Gastroesophageal sphincter (tissue), 4 donors: ENCODE measurements around the gene GDAP2. TPM values are rescaled to one million over a fixed set of nuclear protein-coding genes. Genes with fewer than 3 reads are reported as not detected.
A peak's percentile ranks its signal among the peaks of the same experiment; 100 is the strongest.

Experiments used
- ATAC-seq: fragments of 150-250 bp; one replicate; pipeline ENCODE4 v1.9.1; 2016; ENCODE audit warnings: mild to moderate bottlenecking, moderate library complexity
- H3K27ac ChIP-seq, 4 donors: fragments of 200-600 bp; sonication (generic) in 3 of 4; 1 replicate in 3 of 4; 2 replicates in 1 of 4; pipeline ENCODE4 v1.5.1; 2016 to 2019
- H3K27me3 ChIP-seq: fragments of 200-600 bp; sonication (generic); one replicate; pipeline ENCODE4 v1.5.1; 2019
- H3K36me3 ChIP-seq, 2 donors: fragments of 200-600 bp; sonication (generic); one replicate each; pipeline ENCODE4 v1.5.1; 2019; ENCODE audit warnings: control low read depth in 1 of 2
- H3K4me1 ChIP-seq, 3 donors: fragments of 200-600 bp; sonication (generic); 1 replicate in 2 of 3; 2 replicates in 1 of 3; pipeline ENCODE4 v1.5.1; 2016 to 2019; ENCODE audit warnings: control low read depth in 2 of 3
- H3K4me3 ChIP-seq, 2 donors: fragments of 200-600 bp; sonication (generic); one replicate each; pipeline ENCODE4 v1.5.1; 2019; ENCODE audit warnings: mild to moderate bottlenecking in 1 of 2, moderate library complexity in 1 of 2
- H3K9me3 ChIP-seq, 3 donors: fragments of 200-600 bp; sonication (generic); one replicate each; pipeline ENCODE4 v1.5.1; 2017 to 2019; ENCODE audit warnings: control low read depth in 2 of 3
- EP300 ChIP-seq: sonication (generic); formaldehyde crosslinking; IDR thresholded peaks from one replicate; pipeline ENCODE4 v1.6.1; 2017; ENCODE audit warnings: antibody characterized with exemption, mild to moderate bottlenecking
- POLR2A ChIP-seq, 2 donors: fragments of 450-650 bp; IDR thresholded peaks; one replicate each; pipeline ENCODE4 v1.6.1; 2017; ENCODE audit warnings: antibody characterized with exemption in 2 of 2, mild to moderate bottlenecking in 2 of 2, moderate library complexity in 1 of 2
- POLR2AphosphoS5 ChIP-seq: sonication (generic); formaldehyde crosslinking; IDR thresholded peaks from one replicate; pipeline ENCODE4 v1.6.1; 2017; ENCODE audit warnings: antibody characterized with exemption
- WGBS, 2 donors: methylation state at CpG; one replicate each; pipeline ENCODE4 v1.1.5; 2018; ENCODE audit warnings: low coverage in 1 of 2; 5-methylcytosine and 5-hydroxymethylcytosine counted together
- total RNA-seq, 4 donors: library from RNA; depleted of rRNA; stranded (reverse); fragments of >200 nt; gene quantifications; one replicate each; pipeline ENCODE4 v1.1.0, GENCODE V29; 2016
- TF ChIP-seq, protein P1 (sequence below), 4 experiments: fragments of 200-600 bp in 2 of 4; fragments of 450-650 bp in 2 of 4; sonication (generic) in 1 of 4; IDR thresholded peaks; one replicate each; pipeline ENCODE4 v1.5.1; 2017 to 2019; ENCODE audit warnings: antibody characterized with exemption in 4 of 4, mild to moderate bottlenecking in 2 of 4, moderate library complexity in 2 of 4

The GDAP2 gene
- total RNA-seq, 4 donors from 2014 or later, result 23.6 to 37.4 (median 31.2) TPM

DNA sequence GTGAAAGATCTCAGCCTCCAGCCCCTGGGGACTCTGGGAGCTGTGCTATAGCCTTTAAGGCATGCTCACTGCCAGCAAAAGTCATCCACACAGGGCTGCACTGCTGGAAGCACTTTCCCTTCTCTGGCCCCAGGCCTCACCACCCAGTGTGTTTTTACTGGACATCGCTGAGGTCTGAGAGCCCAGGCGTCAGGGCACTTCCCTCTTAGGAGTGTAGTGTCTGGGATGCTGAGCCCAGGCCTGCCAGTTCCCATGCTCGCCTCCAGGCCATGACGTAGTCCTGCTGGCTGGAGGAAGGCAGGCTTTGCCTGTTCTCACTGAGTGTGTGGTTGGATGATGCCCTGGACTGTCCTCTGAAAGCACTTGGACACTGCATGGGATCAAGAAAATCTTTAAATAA lies 101.2 kb downstream of the GDAP2 start:
- peak overlapping the region in 3 of 4 donors; percentile 36 to 73 (median 72) for H3K27ac ChIP-seq
- no CpG with 5 or more reads among the region's 4 CpGs for WGBS, 2 donors
- peaks cover 13 to 53% (median 32%) of the 10 kb centered on the region in 3 donors for H3K4me1 ChIP-seq
- H3K27me3 ChIP-seq, result no peaks in the 10 kb centered on the region
- no peak overlapping the region for H3K4me3 ChIP-seq
- TF ChIP-seq, protein P1, sequence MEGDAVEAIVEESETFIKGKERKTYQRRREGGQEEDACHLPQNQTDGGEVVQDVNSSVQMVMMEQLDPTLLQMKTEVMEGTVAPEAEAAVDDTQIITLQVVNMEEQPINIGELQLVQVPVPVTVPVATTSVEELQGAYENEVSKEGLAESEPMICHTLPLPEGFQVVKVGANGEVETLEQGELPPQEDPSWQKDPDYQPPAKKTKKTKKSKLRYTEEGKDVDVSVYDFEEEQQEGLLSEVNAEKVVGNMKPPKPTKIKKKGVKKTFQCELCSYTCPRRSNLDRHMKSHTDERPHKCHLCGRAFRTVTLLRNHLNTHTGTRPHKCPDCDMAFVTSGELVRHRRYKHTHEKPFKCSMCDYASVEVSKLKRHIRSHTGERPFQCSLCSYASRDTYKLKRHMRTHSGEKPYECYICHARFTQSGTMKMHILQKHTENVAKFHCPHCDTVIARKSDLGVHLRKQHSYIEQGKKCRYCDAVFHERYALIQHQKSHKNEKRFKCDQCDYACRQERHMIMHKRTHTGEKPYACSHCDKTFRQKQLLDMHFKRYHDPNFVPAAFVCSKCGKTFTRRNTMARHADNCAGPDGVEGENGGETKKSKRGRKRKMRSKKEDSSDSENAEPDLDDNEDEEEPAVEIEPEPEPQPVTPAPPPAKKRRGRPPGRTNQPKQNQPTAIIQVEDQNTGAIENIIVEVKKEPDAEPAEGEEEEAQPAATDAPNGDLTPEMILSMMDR (IDR thresholded peaks at IDR 0.05), result peak in 1 of 4 experiments; percentile 18
- no peak for TF ChIP-seq POLR2A (IDR thresholded peaks at IDR 0.05)
- TF ChIP-seq EP300, result no peak
- H3K9me3 ChIP-seq, result no peaks in the 10 kb centered on the region
- H3K36me3 ChIP-seq, result no peaks in the 10 kb centered on the region
- ATAC-seq, result peak; percentile 70

DNA sequence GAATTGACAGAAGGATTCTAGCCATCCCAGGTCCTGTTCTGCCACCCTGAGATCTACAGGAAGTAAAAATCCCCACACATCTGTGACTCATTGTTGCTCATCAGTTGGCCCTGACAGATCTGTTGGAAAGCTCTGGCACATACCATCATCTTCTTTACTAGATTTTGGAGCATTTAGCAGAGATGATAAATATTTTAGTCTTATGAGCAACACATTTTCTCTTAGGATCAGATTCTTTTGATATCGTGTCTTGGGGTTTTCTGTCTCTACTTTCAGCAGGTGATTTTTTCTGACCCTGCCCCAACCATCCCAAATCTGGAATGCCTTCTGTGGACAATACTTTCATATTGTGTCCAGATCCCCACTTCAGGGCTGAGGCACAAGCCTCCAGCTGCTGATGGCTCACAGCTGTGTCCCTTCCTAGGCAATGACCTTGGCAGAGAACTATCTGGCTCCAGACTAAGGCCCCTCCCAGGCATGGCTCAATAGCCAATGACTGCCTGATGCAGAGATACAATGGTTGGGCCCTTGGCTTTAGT lies 102.8 kb downstream of the GDAP2 start:
- Histone ChIP-seq H3K4me3 (no peak overlapping the region), H3K9me3 (no peaks in the 10 kb centered on the region), H3K27ac (peak overlapping the region in 3 of 4 donors; percentile 61 to 72 (median 64)), H3K4me1 (peaks cover 17 to 69% (median 34%) of the 10 kb centered on the region in 3 donors), H3K36me3 (no peaks in the 10 kb centered on the region), H3K27me3 (no peaks in the 10 kb centered on the region)
- WGBS, 2 donors, result 28 to 50% methylated on average over 1 of the region's 1 CpG
- TF ChIP-seq EP300 (no peak), POLR2A (IDR thresholded peaks at IDR 0.05) (no peak), POLR2AphosphoS5 (no peak)
- TF ChIP-seq, protein P1 (IDR thresholded peaks at IDR 0.05), result no peak
- ATAC-seq, result peak; percentile 61

DNA sequence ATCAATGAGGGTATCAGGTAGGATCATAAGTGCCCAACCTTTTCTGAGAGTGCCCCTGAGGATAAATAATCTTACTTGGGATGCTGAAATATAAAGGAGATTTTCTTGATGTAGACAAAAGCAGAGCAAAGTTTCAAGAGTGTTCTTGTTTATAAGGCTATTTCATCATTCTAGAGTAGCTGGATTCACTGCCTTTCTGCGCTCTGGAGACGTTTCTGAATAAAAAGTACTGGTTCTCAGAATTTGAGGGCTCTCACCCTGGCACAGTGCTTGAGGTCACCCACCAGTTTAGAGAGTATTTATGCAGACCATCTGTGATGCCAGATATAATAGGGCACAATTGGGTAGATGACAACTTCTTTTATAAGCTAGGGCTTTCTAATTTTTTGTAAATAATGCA lies 103.3 kb downstream of the GDAP2 start:
- Histone ChIP-seq H3K4me1 (peaks cover 17 to 74% (median 39%) of the 10 kb centered on the region in 3 donors), H3K9me3 (no peaks in the 10 kb centered on the region), H3K36me3 (no peaks in the 10 kb centered on the region), H3K4me3 (no peak overlapping the region), H3K27me3 (no peaks in the 10 kb centered on the region), H3K27ac (peak overlapping the region; percentile 8 to 72 (median 62))
- WGBS, 2 donors, result 24 to 33% methylated on average over 1 to 2 of the region's 2 CpGs
- no peak for ATAC-seq
- no peak for TF ChIP-seq POLR2A (IDR thresholded peaks at IDR 0.05)

DNA sequence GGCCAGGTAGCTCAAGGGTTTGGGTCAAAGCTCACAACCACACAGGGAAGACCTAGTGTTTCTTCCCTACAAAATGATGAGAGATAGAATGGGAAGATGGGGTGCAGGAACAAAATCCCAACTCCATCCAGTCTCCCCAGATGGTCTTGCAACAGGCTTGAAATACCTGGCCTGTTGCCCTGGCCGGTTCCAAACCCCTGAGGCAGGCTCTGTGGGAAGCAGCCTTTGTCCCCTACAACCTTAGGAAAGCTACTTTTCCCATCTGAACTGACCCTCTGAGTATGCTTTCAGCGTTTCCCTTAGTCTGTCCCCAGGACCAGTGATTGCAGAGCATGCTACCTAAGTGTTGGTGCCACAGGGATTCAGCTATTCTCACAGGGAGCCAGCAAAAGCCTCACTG lies 104.0 kb downstream of the GDAP2 start:
- TF ChIP-seq, protein P1 (IDR thresholded peaks at IDR 0.05), result no peak
- no peak for TF ChIP-seq EP300
- no peak for TF ChIP-seq POLR2AphosphoS5
- no peak for TF ChIP-seq POLR2A (IDR thresholded peaks at IDR 0.05)

DNA sequence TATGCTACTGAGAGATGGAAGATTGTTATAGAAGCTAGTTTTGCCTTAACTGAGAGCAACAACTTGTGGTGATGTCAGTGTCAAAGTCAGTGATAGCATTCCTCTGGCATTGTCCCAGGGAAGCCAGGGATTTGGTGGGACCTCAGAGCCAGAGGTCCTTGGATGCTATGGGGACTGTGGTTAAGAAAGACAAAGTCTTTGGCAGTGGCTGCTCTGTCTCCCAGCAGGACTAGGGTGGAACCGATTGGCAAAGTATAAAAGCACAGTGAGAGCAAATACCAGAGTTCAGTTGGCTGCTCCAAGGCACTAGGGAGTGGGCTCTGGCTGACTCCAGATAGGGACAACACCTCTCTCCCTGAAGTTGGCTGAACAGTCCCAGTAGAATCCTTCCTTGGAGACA lies 104.8 kb downstream of the GDAP2 start:
- ATAC-seq, result peak; percentile 52
- no peak overlapping the region for H3K4me3 ChIP-seq
- no peak for TF ChIP-seq POLR2A (IDR thresholded peaks at IDR 0.05)
- no peaks in the 10 kb centered on the region for H3K9me3 ChIP-seq
- no peaks in the 10 kb centered on the region for H3K27me3 ChIP-seq
- peak overlapping the region in 3 of 4 donors; percentile 61 to 72 (median 64) for H3K27ac ChIP-seq
- H3K4me1 ChIP-seq, result peaks cover 17 to 86% (median 44%) of the 10 kb centered on the region in 3 donors
- WGBS, 2 donors, result 60% methylated on average over 1 of the region's 1 CpG; no CpG with 5 or more reads in 1 of the 2 donors
- no peaks in the 10 kb centered on the region for H3K36me3 ChIP-seq

More for the DNA sequence above, 104.0 kb downstream of the GDAP2 start:
- Histone ChIP-seq H3K27me3 (no peaks in the 10 kb centered on the region), H3K36me3 (no peaks in the 10 kb centered on the region), H3K27ac (peak overlapping the region in 3 of 4 donors; percentile 61 to 72 (median 64)), H3K9me3 (no peaks in the 10 kb centered on the region), H3K4me3 (no peak overlapping the region), H3K4me1 (peaks cover 17 to 81% (median 44%) of the 10 kb centered on the region in 3 donors)
- no peak for ATAC-seq
- WGBS, 2 donors, result 80 to 83% methylated on average over 1 of the region's 2 CpGs

DNA sequence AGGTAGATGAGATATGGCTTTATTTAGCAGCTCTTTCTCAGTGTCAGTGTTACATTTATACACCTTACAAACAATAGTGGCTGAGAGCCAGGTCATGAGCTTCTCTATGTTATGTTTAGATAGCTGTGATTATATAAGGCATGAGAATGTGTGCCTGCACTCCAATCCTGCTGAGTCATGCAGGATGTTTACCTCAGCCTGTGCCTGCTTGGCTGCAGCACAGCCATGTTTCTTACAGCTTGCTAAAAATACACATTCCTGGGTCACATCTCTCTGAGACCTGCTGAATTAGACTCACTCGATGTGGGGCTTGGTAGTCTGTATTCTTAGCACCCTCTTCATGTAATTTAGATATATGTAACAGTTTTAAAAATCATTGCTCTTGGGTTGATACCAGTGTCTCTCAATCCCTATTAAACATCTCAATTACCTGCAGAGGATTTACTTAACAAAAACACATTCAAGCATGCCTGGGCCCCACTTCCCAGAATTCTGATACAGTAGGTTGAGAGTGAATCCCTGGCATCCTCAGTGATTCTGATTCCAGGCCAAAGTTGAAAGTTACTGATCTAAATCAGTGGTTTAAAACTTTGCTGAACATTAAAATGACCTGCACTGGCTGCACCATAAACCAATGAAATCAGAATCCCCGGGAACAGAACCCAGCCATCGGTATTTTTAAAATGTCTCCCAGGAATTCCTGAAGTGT lies 107.5 kb downstream of the GDAP2 start:
- TF ChIP-seq, protein P1 (IDR thresholded peaks at IDR 0.05), result no peak
- TF ChIP-seq POLR2AphosphoS5, result peak; percentile 85
- no peak for TF ChIP-seq POLR2A (IDR thresholded peaks at IDR 0.05)
- TF ChIP-seq EP300, result no peak

More for the DNA sequence above, 107.5 kb downstream of the GDAP2 start:
- Histone ChIP-seq H3K36me3 (no peaks in the 10 kb centered on the region), H3K27ac (peak overlapping the region; percentile 44 to 87 (median 84)), H3K9me3 (peaks cover 0 to 3% (median 0%) of the 10 kb centered on the region in 3 donors), H3K4me1 (peaks cover 14 to 70% (median 31%) of the 10 kb centered on the region in 3 donors), H3K27me3 (no peaks in the 10 kb centered on the region), H3K4me3 (no peak overlapping the region)
- ATAC-seq, result peak; percentile 69
- WGBS, 2 donors, result 42 to 52% methylated on average over 3 of the region's 3 CpGs
